Left ventricle myocardium inferior (tissue), 1 donor: ENCODE results near the gene DSG3. TPM values are rescaled to one million over a fixed set of nuclear protein-coding genes. Genes with fewer than 3 reads are reported as not detected.
"Not testable (repeated sequence)": the region's sequence is repeated elsewhere in the genome, so short reads cannot be mapped to it uniquely, and the experiment has no call there.

Experiments
- DNase-seq: peaks from one replicate; pipeline ENCODE4 v3.0.0-alpha.2; 2020
- H3K27ac ChIP-seq: fragments of 200-600 bp; replicated peaks from 2 replicates; pipeline ENCODE4 v1.8.0; 2021
- H3K27me3 ChIP-seq: fragments of 200-600 bp; 2 replicates; pipeline ENCODE4 v1.8.0; 2021; ENCODE audit warnings: low read depth
- H3K36me3 ChIP-seq: fragments of 200-600 bp; 2 replicates; pipeline ENCODE4 v1.8.0; 2021
- H3K4me1 ChIP-seq: fragments of 200-600 bp; 2 replicates; pipeline ENCODE4 v1.8.0; 2021
- H3K4me3 ChIP-seq: fragments of 200-600 bp; 2 replicates; pipeline ENCODE4 v1.8.0; 2021; ENCODE audit warnings: mild to moderate bottlenecking, moderate library complexity
- H3K9me3 ChIP-seq: fragments of 200-600 bp; replicated peaks from 2 replicates; pipeline ENCODE4 v1.8.0; 2021
- CTCF ChIP-seq: fragments of 200-600 bp; IDR thresholded peaks from 2 replicates; pipeline ENCODE4 v1.8.0; 2021; ENCODE audit warnings: antibody characterized with exemption, mild to moderate bottlenecking, borderline replicate concordance
- intact Hi-C: fragments of 100-400 bp; cut with micrococcal nuclease; formaldehyde crosslinking; loops from one replicate; pipeline ENCODE4 v1.11.0; 2022
- total RNA-seq: library from RNA; stranded (reverse); fragmentation: NEBNext Ultra II Directional; extraction: Animal tissue kit (Norgen Biotek cat#: 25700); gene quantifications from one replicate; pipeline ENCODE4 v1.2.1, GENCODE V29; 2021
- donor health status: DM: no; HTN: yes; CAD: no; lungs with severe emphysema.

The DSG3 gene
- total RNA-seq, 1 donor from 2014 or later: not detected

- no peaks in the 10 kb centered on the region for H3K9me3 ChIP-seq
- no peaks in the 10 kb centered on the region for H3K4me1 ChIP-seq
- H3K27ac ChIP-seq: no peak overlapping the region
- TF ChIP-seq CTCF: no peak
- peaks cover 4% of the 10 kb centered on the region for H3K27me3 ChIP-seq
- intact Hi-C loops: no loop called here
- no peaks in the 10 kb centered on the region for H3K36me3 ChIP-seq
- no peak for DNase-seq
- H3K4me3 ChIP-seq: no peak overlapping the region
These were observed 44.0 kb downstream of the DSG3 start for GRCh38 chr18:31491586-31491985.

GRCh38 chr18:31492671-31493070 lies 45.1 kb downstream of the DSG3 start:
- no peak for TF ChIP-seq CTCF
- Histone ChIP-seq H3K4me3 (no peak overlapping the region), H3K9me3 (no peaks in the 10 kb centered on the region), H3K27me3 (peaks cover 3% of the 10 kb centered on the region), H3K4me1 (peaks cover 2% of the 10 kb centered on the region), H3K36me3 (no peaks in the 10 kb centered on the region), H3K27ac (no peak overlapping the region)
- DNase-seq: no peak
- intact Hi-C loops: no loop called here

GRCh38 chr18:31493171-31493570 lies 45.6 kb downstream of the DSG3 start:
- no peak for TF ChIP-seq CTCF
- H3K9me3 ChIP-seq: no peaks in the 10 kb centered on the region
- H3K27ac ChIP-seq: no peak overlapping the region
- no peak for DNase-seq
- H3K36me3 ChIP-seq: no peaks in the 10 kb centered on the region
- H3K27me3 ChIP-seq: peaks cover 8% of the 10 kb centered on the region
- H3K4me1 ChIP-seq: peaks cover 7% of the 10 kb centered on the region
- no peak overlapping the region for H3K4me3 ChIP-seq
- intact Hi-C loops: no loop called here

- TF ChIP-seq CTCF: no peak
- H3K27ac ChIP-seq: no peak overlapping the region
- H3K4me1 ChIP-seq: peaks cover 15% of the 10 kb centered on the region
- H3K4me3 ChIP-seq: no peak overlapping the region
- H3K27me3 ChIP-seq: peaks cover 12% of the 10 kb centered on the region
- intact Hi-C loops: no loop called here
- H3K36me3 ChIP-seq: no peaks in the 10 kb centered on the region
- DNase-seq: no peak
- no peaks in the 10 kb centered on the region for H3K9me3 ChIP-seq
These were observed 46.4 kb downstream of the DSG3 start for GRCh38 chr18:31493941-31494340.

GRCh38 chr18:31494705-31495244 lies 47.2 kb downstream of the DSG3 start:
- intact Hi-C loops, H3K4me3 ChIP-seq, H3K27ac ChIP-seq, H3K9me3 ChIP-seq, H3K36me3 ChIP-seq, DNase-seq: not testable (repeated sequence)
- Histone ChIP-seq H3K27me3 (peaks cover 12% of the 10 kb centered on the region), H3K4me1 (peaks cover 22% of the 10 kb centered on the region)

GRCh38 chr18:31497404-31497835 lies 49.9 kb downstream of the DSG3 start:
- H3K4me3 ChIP-seq: peak overlapping the region; percentile 80
- intact Hi-C loops: no loop called here
- no peak for DNase-seq
- no peak for TF ChIP-seq CTCF
- no peaks in the 10 kb centered on the region for H3K36me3 ChIP-seq
- no peaks in the 10 kb centered on the region for H3K9me3 ChIP-seq
- H3K27ac ChIP-seq: peak overlapping the region; percentile 82
- H3K4me1 ChIP-seq: peaks cover 30% of the 10 kb centered on the region
- H3K27me3 ChIP-seq: peaks cover 17% of the 10 kb centered on the region
